ENCODE data around the gene OCIAD1.

GRCh38 chr4:48899950-48900349 lies 69.1 kb downstream of the OCIAD1 start:
- TF ChIP-seq, protein P1, sequence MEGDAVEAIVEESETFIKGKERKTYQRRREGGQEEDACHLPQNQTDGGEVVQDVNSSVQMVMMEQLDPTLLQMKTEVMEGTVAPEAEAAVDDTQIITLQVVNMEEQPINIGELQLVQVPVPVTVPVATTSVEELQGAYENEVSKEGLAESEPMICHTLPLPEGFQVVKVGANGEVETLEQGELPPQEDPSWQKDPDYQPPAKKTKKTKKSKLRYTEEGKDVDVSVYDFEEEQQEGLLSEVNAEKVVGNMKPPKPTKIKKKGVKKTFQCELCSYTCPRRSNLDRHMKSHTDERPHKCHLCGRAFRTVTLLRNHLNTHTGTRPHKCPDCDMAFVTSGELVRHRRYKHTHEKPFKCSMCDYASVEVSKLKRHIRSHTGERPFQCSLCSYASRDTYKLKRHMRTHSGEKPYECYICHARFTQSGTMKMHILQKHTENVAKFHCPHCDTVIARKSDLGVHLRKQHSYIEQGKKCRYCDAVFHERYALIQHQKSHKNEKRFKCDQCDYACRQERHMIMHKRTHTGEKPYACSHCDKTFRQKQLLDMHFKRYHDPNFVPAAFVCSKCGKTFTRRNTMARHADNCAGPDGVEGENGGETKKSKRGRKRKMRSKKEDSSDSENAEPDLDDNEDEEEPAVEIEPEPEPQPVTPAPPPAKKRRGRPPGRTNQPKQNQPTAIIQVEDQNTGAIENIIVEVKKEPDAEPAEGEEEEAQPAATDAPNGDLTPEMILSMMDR (IDR thresholded peaks at IDR 0.05): no peak
- TF ChIP-seq ZFX (IDR thresholded peaks at IDR 0.05; ENCODE audit: borderline replicate concordance): no peak

Data from 22Rv1 (cell line).